HG03521 (cell line): ENCODE results near the gene PRR36.
"Not testable (repeated sequence)": the region's sequence is repeated elsewhere in the genome, so short reads cannot be mapped to it uniquely, and the experiment has no call there.

Experiments
- ATAC-seq: cut with Tn5 transposase; IDR thresholded peaks from one replicate; pipeline ENCODE4 v1.9.1; 2021; ENCODE audit warnings: mild to moderate bottlenecking, moderate library complexity; ENCODE audit not compliant: unreplicated experiment

PRR36 gene

GRCh38 chr19:7900401-7900870 lies 26.2 kb upstream of the PRR36 start:
- no peak for ATAC-seq

GRCh38 chr19:7899751-7900378 lies 25.7 kb upstream of the PRR36 start:
- ATAC-seq = no peak

DNA sequence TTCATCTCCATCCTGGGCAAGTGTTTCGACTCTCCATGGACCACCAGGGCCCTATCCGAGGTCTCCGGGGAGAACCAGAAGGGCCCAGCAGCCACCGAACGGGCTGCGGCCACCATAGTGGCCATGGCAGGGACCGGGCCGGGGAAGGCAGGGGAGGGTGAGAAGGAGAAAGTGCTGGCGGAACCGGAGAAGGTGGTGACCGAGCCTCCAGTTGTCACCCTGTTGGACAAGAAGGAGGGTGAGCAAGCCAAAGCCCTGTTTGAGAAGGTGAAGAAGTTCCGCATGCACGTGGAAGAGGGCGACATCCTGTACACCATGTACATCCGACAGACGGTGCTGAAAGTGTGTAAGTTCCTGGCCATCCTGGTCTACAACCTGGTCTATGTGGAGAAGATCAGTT lies 24.8 kb upstream of the PRR36 start:
- ATAC-seq = no peak

- ATAC-seq = no peak
Measured at GRCh38 chr19:7897292-7897691, 23.1 kb upstream of the PRR36 start.

- no peak for ATAC-seq
Measured at GRCh38 chr19:7895565-7895964, 21.4 kb upstream of the PRR36 start.

DNA sequence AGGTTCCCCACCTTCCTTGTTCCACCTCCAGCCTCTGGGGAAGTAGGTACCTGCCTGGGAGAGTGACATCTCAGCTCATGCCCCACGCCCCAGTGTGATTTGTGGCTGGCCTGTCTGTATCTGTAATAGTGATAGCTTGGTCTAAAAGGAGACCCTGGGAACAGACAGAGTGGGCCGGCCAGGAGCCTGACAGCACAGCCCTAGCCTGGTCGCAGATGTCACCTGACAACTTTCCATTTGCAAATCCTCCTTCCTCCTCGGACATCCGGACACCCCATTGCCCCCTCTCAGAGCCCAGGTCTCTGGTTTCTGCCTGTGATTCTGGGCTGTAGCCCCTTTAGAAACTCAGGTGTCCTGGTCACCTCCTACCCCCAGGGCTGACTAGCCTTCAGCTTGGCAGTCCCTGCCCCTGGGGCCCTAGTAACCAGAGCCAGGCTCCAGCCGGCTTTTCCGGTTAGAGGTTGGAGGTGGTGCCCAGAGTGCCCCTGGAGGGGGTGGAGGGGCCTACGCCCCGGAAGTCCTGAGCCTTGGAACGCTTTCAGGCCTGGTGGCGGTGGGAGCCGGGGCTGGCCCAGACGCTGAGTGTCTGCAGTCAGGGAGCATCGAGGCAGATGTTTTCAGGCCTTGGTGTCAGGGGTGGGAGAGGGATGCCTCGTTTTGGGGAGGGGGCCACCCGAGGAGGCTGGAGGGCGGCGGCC lies 20.6 kb upstream of the PRR36 start:
- no peak for ATAC-seq

- ATAC-seq = not testable (repeated sequence)
Measured at GRCh38 chr19:7893362-7894101, 19.3 kb upstream of the PRR36 start.

DNA sequence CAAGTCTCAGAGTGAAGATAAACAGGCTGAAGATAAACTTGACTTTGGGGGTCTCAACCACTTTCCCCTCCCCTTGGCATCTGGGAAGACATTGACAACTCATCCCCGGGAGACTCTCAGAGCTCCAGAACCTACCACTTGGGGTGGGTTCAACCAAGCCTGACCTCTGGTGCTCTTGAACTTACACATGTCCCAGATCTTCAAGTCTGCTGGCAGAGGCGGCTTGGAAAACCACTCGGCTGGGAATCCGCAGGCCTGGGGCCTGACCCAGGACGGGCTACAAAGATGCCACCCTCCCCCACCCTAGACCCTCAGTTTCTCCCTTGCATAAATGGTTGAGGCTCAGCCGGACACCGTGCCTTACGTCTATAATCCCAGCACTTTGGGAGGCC lies 14.6 kb upstream of the PRR36 start:
- ATAC-seq = no peak

GRCh38 chr19:7888145-7888825 lies 14.1 kb upstream of the PRR36 start, which contains the start of gene LRRC8E:
TSS of gene LRRC8E (plus strand) at chr19:7888510. CDS start at chr19:7895604, 7,094 bp downstream.
- ATAC-seq = no peak

GRCh38 chr19:7887408-7888144 lies 13.4 kb upstream of the PRR36 start:
- ATAC-seq = no peak

- ATAC-seq = no peak
Measured at GRCh38 chr19:7885818-7886217, 11.6 kb upstream of the PRR36 start.

GRCh38 chr19:7883796-7884570 lies 9.8 kb upstream of the PRR36 start:
- ATAC-seq = no peak

DNA sequence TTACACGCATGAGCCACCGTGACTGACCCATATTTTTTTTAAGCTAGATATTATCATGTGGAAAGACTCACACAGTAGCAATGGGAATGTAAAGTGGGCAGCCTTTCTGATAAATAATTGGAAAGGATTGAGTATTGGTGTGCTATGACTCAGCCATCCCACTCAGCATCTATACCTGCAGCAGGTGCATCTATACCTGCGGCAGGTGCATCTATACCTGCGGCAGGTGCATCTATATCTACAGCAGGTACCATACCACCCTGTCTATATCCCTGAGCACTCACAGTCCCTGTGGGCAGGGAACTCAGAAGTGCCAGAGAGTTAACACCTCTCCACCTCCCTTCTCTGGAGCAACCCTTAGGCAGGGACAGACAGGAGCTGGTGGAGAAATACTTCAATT lies 8.9 kb upstream of the PRR36 start:
- no peak for ATAC-seq

- ATAC-seq = no peak
Measured at GRCh38 chr19:7881910-7882309, 7.7 kb upstream of the PRR36 start.

- ATAC-seq = no peak
Measured at GRCh38 chr19:7879836-7880235, 5.6 kb upstream of the PRR36 start.

DNA sequence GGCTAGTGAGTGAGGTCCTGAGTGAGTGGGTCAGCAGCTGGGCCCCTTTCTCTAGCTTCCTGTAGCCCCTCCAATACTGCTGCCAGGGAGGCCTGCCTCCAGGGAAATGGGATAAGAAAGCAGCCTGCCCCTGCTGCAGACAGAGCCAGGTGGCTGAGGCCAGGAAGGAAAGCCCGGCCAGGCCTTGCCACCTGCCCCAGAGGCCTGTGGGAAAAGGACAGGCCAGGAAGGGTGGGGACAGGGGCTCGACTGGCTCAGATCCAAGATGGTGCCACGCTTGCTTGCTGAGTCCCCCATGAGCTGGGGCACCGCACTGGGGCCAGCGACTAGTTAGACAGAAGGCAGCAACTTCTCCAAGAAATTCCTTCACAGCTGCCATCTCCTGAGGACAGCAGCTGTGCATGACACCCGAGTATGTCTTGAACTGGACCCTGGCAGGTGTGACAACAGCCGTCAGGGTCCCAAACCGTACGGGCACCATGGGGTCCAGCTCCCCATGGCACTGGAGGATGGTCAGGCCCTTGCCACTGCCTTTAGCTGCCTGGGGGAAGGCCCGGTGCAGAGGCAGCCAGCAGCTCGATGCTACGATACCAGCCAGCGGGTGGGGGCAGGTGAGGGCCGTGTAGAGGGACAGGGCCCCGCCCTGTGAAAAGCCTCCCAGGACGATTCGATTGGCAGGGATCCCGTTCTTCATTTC lies 5.1 kb upstream of the PRR36 start:
- ATAC-seq = no peak

DNA sequence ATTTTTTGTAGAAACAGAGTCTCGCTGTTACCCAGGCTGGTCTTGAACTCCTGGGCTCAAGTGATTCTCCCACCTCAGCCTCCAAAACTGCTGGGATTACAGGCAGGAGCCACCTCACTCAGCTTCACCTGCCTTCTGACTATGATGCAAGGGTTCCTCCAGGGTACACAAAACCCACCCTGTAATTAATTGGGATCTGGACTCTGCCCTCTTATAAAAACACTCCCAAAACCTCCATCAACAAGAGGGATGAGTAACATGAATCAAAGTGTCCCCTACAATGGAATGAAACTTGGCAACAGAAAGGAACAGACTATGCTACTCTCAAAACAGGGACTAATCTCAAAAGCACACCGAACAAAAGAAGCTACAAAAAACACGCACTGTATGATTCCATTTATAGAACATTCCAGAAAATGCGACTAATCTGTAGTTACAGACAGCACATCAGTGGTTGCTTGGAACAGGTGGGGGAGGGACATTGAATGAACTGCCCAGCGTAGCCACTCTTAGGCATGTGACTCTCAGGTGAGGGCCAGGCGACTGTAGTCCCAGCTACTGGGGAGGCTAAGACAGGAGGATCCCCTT lies 3.2 kb upstream of the PRR36 start:
- no peak for ATAC-seq

DNA sequence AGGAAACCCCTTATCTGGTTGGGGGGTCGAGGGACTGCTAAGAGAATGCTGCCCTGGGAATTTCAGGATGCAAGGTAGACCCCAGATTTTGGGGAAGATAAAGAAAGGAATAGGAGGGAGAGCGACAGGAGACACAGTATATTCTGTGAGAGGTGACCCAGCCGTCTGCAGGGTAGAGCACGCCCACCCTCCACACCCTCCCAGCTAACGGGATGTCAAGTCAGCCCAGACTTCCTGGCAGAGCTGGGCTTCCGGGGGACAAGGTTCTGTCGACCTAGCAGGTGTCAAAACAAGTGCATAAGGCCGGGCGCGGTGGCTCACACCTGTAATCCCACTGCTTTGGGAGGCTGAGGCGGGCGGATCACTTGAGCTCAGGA lies 695 bp upstream of the PRR36 start:
- ATAC-seq = no peak
